Activated naive CD4-positive, alpha-beta T cell treated with anti-CD3 and anti-CD28 coated beads, Interleukin-2, amount 10 ng/mL, durations not matched to agents 7 days and 5 days (primary cell): ENCODE measurements around the gene MYEF2.

Source experiments
- CTCF ChIA-PET: fragments of 350-600 bp; sonication (Branson Sonifier 250); formaldehyde crosslinking; loops from one replicate; lab custom pipeline; 2021; ENCODE audit warnings: antibody characterized with exemption; lab: Charles Lee
- DNase-seq: peaks from one replicate; pipeline ENCODE4 v3.0.0-alpha.2; 2020
- H3K27ac Mint-ChIP-seq: one replicate; pipeline ENCODE4 v1.8.0; 2021; ENCODE audit warnings: mild to moderate bottlenecking, moderate library complexity, mixed read lengths
- H3K27me3 Mint-ChIP-seq: one replicate; pipeline ENCODE4 v1.8.0; 2021; ENCODE audit warnings: mild to moderate bottlenecking, mixed read lengths
- H3K36me3 Mint-ChIP-seq: one replicate; pipeline ENCODE4 v1.8.0; 2021; ENCODE audit warnings: mixed read lengths
- H3K4me1 Mint-ChIP-seq: one replicate; pipeline ENCODE4 v1.8.0; 2021; ENCODE audit warnings: mixed read lengths
- H3K4me3 Mint-ChIP-seq: one replicate; pipeline ENCODE4 v1.8.0; 2021; ENCODE audit warnings: mild to moderate bottlenecking, moderate library complexity, mixed read lengths
- H3K9me3 Mint-ChIP-seq: one replicate; pipeline ENCODE4 v1.8.0; 2021; ENCODE audit warnings: mixed read lengths

MYEF2 gene

GRCh38 chr15:48090115-48090514 lies 88.0 kb downstream of the MYEF2 start:
- Mint-ChIP-seq H3K36me3 (no peaks in the 10 kb centered on the region), H3K9me3 (no peaks in the 10 kb centered on the region), H3K27me3 (no peaks in the 10 kb centered on the region), H3K4me3 (no peak overlapping the region), H3K4me1 (no peaks in the 10 kb centered on the region), H3K27ac (no peak overlapping the region)
- CTCF ChIA-PET: no interaction called here
- DNase-seq: no peak

- DNase-seq: no peak
- Mint-ChIP-seq H3K36me3 (no peaks in the 10 kb centered on the region), H3K27ac (no peak overlapping the region), H3K4me3 (no peak overlapping the region), H3K27me3 (no peaks in the 10 kb centered on the region), H3K9me3 (no peaks in the 10 kb centered on the region), H3K4me1 (no peaks in the 10 kb centered on the region)
- CTCF ChIA-PET: no interaction called here
Measured at GRCh38 chr15:48089702-48090101, 88.4 kb downstream of the MYEF2 start.

- H3K9me3 Mint-ChIP-seq: no peaks in the 10 kb centered on the region
- CTCF ChIA-PET: interaction anchor here (1.0 kb wide), 1 partner anchor 376 kb away, joined by 3 read pairs; no protein-coding TSS in a partner anchor
- H3K27ac Mint-ChIP-seq: no peak overlapping the region
- no peak for DNase-seq
- H3K27me3 Mint-ChIP-seq: no peaks in the 10 kb centered on the region
- H3K36me3 Mint-ChIP-seq: no peaks in the 10 kb centered on the region
- no peak overlapping the region for H3K4me3 Mint-ChIP-seq
- H3K4me1 Mint-ChIP-seq: no peaks in the 10 kb centered on the region
Measured at GRCh38 chr15:48087844-48088243, 90.3 kb downstream of the MYEF2 start.

- CTCF ChIA-PET: no interaction called here
- H3K9me3 Mint-ChIP-seq: no peaks in the 10 kb centered on the region
- no peak overlapping the region for H3K27ac Mint-ChIP-seq
Measured at GRCh38 chr15:48086576-48086975, 91.5 kb downstream of the MYEF2 start.

GRCh38 chr15:48086133-48086532 lies 92.0 kb downstream of the MYEF2 start:
- Mint-ChIP-seq H3K4me1 (no peaks in the 10 kb centered on the region), H3K27me3 (no peaks in the 10 kb centered on the region), H3K36me3 (no peaks in the 10 kb centered on the region), H3K9me3 (no peaks in the 10 kb centered on the region), H3K4me3 (no peak overlapping the region), H3K27ac (no peak overlapping the region)
- DNase-seq: no peak
- CTCF ChIA-PET: no interaction called here

More at GRCh38 chr15:48086576-48086975, 91.5 kb downstream of the MYEF2 start:
- Mint-ChIP-seq H3K36me3 (no peaks in the 10 kb centered on the region), H3K27me3 (no peaks in the 10 kb centered on the region), H3K4me1 (no peaks in the 10 kb centered on the region), H3K4me3 (no peak overlapping the region)
- no peak for DNase-seq

- Mint-ChIP-seq H3K4me1 (no peaks in the 10 kb centered on the region), H3K27ac (no peak overlapping the region), H3K9me3 (no peaks in the 10 kb centered on the region), H3K36me3 (no peaks in the 10 kb centered on the region), H3K27me3 (no peaks in the 10 kb centered on the region), H3K4me3 (no peak overlapping the region)
- CTCF ChIA-PET: interaction anchor here (1.1 to 1.3 kb wide), 2 partner anchors 373 to 890 kb away, joined by 4 to 5 read pairs; no protein-coding TSS in a partner anchor
- DNase-seq: no peak
Measured at GRCh38 chr15:48085591-48085930, 92.5 kb downstream of the MYEF2 start.

GRCh38 chr15:48084759-48085590 lies 93.1 kb downstream of the MYEF2 start:
- Mint-ChIP-seq H3K27ac (no peak overlapping the region), H3K4me3 (no peak overlapping the region), H3K27me3 (no peaks in the 10 kb centered on the region), H3K9me3 (no peaks in the 10 kb centered on the region), H3K4me1 (no peaks in the 10 kb centered on the region), H3K36me3 (no peaks in the 10 kb centered on the region)
- CTCF ChIA-PET: interaction anchor here (1.1 to 1.3 kb wide), 2 partner anchors 373 to 889 kb away, joined by 4 to 5 read pairs; no protein-coding TSS in a partner anchor
- DNase-seq: no peak
